Ovary (tissue), 3 donors: ENCODE data around the gene CSGALNACT2.

ENCODE experiments used
- EP300 ChIP-seq: sonication (generic); formaldehyde crosslinking; IDR thresholded peaks from one replicate; pipeline ENCODE4 v1.6.1; 2017; ENCODE audit warnings: antibody characterized with exemption
- POLR2A ChIP-seq: fragments of 450-650 bp; IDR thresholded peaks from one replicate; pipeline ENCODE4 v1.6.1; 2017; ENCODE audit warnings: antibody characterized with exemption, mild to moderate bottlenecking, moderate library complexity
- TF ChIP-seq, protein P1 (sequence below), 3 donors: fragments of 450-650 bp in 2 of 3; fragments of 200-600 bp in 1 of 3; IDR thresholded peaks; one replicate each; pipeline versions ENCODE4 v1.5.1 to v1.8.0; 2016 to 2022; ENCODE audit warnings: antibody characterized with exemption in 3 of 3, mild to moderate bottlenecking in 1 of 3
- donor health status: DM: no; HTN: no; CAD: no.

GRCh38 chr10:43134126-43134905 lies 3.9 kb upstream of the CSGALNACT2 start:
- TF ChIP-seq, protein P1, sequence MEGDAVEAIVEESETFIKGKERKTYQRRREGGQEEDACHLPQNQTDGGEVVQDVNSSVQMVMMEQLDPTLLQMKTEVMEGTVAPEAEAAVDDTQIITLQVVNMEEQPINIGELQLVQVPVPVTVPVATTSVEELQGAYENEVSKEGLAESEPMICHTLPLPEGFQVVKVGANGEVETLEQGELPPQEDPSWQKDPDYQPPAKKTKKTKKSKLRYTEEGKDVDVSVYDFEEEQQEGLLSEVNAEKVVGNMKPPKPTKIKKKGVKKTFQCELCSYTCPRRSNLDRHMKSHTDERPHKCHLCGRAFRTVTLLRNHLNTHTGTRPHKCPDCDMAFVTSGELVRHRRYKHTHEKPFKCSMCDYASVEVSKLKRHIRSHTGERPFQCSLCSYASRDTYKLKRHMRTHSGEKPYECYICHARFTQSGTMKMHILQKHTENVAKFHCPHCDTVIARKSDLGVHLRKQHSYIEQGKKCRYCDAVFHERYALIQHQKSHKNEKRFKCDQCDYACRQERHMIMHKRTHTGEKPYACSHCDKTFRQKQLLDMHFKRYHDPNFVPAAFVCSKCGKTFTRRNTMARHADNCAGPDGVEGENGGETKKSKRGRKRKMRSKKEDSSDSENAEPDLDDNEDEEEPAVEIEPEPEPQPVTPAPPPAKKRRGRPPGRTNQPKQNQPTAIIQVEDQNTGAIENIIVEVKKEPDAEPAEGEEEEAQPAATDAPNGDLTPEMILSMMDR (IDR thresholded peaks at IDR 0.05) = no peak
- TF ChIP-seq POLR2A = no peak
- no peak for TF ChIP-seq EP300
